Panc1 (cell line): ENCODE results near the gene KIRREL3. TPM values are rescaled to one million over a fixed set of nuclear protein-coding genes. Genes with fewer than 3 reads are reported as not detected.

Experiments used
- ATAC-seq: fragments of 200-7000 bp; cut with Tn5 transposase; 2 replicates; pipeline ENCODE4 v1.9.1; 2020; ENCODE audit warnings: mild to moderate bottlenecking, moderate library complexity
- BruUV-seq: library from RNA; stranded (reverse); fragments of 400-500 nt; replicated peaks from 2 replicates; lab custom pipeline; 2021; lab: Mats Ljungman, UMichigan
- CTCF ChIA-PET: fragments of 300-600 bp; sonication (Branson Sonifier 250); formaldehyde crosslinking; loops from one replicate; lab custom pipeline; 2022; ENCODE audit warnings: antibody characterized with exemption; lab: Charles Lee
- POLR2A ChIA-PET: fragments of 300-600 bp; sonication (Branson Sonifier 250); formaldehyde crosslinking; loops from one replicate; lab custom pipeline; 2022; ENCODE audit warnings: antibody characterized with exemption; lab: Charles Lee
- DNase-seq: peaks from one replicate; pipeline ENCODE4 v3.0.0-alpha.2; 2010; ENCODE audit warnings: low read depth, low spot score
- H3K27ac ChIP-seq: 2 replicates; pipeline ENCODE4 v1.5.1; 2011; ENCODE audit warnings: mild to moderate bottlenecking, low read length, inconsistent platforms
- H3K27me3 ChIP-seq: fragments of 200-500 bp; sonication (Bioruptor generic); 2 replicates; pipeline ENCODE4 v1.6.0; 2014; ENCODE audit warnings: low read length, inconsistent platforms; ENCODE audit not compliant: control insufficient read depth, insufficient read depth
- H3K36me3 ChIP-seq: fragments of 200-500 bp; sonication (Bioruptor generic); 2 replicates; pipeline ENCODE4 v1.5.1; 2014; ENCODE audit warnings: inconsistent platforms, mild to moderate bottlenecking, low read length, moderate library complexity; ENCODE audit not compliant: control insufficient read depth, insufficient read depth
- H3K4me1 ChIP-seq: 2 replicates; pipeline ENCODE4 v1.5.1; 2011; ENCODE audit warnings: inconsistent platforms, mild to moderate bottlenecking, low read length, moderate library complexity; ENCODE audit not compliant: control insufficient read depth, insufficient read depth
- H3K4me3 ChIP-seq, 2 experiments: 2 replicates each; pipeline ENCODE4 v1.5.1; 2011 to 2012; ENCODE audit warnings: low read depth in 2 of 2, low read length in 2 of 2, mild to moderate bottlenecking in 2 of 2, inconsistent platforms in 1 of 2, moderate library complexity in 1 of 2
- H3K9me3 ChIP-seq: fragments of 200-500 bp; sonication (Bioruptor generic); 2 replicates; pipeline ENCODE4 v1.5.1; 2014; ENCODE audit warnings: low read depth, mild to moderate bottlenecking, inconsistent platforms, low read length, moderate library complexity; ENCODE audit not compliant: control insufficient read depth, insufficient read depth
- CTCF ChIP-seq: fragments of 450-650 bp; IDR thresholded peaks from 2 replicates; pipeline ENCODE4 v1.5.1; 2017; ENCODE audit warnings: mild to moderate bottlenecking
- POLR2AphosphoS5 ChIP-seq: IDR thresholded peaks from 2 replicates; pipeline ENCODE4 v1.6.1; 2012; ENCODE audit warnings: mild to moderate bottlenecking, low read depth, low read length, moderate library complexity
- REST ChIP-seq, 2 experiments: IDR thresholded peaks; 2 replicates each; pipeline ENCODE4 v1.6.1; 2011 to 2012; ENCODE audit warnings: low read depth in 2 of 2, control low read depth in 1 of 2, low read length in 1 of 2, mild to moderate bottlenecking in 1 of 2, moderate library complexity in 1 of 2; ENCODE audit not compliant: insufficient read depth in 1 of 2
- SIN3A ChIP-seq: IDR thresholded peaks from 2 replicates; pipeline ENCODE4 v1.6.1; 2012; ENCODE audit warnings: low read depth, mild to moderate bottlenecking, low read length, moderate library complexity, borderline replicate concordance; ENCODE audit not compliant: insufficient read depth
- TCF7L2 ChIP-seq: IDR thresholded peaks from 2 replicates; pipeline ENCODE4 v1.6.1; 2011; ENCODE audit warnings: mild to moderate bottlenecking, low read depth, low read length, inconsistent platforms
- in situ Hi-C: cut with HindIII; loops from 2 replicates; pipeline ENCODE4 v1.10.0; 2016; ENCODE audit warnings: low sequenced_read_pairs, low pct_unique_long_range_greater_than_20kb
- intact Hi-C: fragments of 100-400 bp; cut with micrococcal nuclease; formaldehyde crosslinking; loops from one replicate; pipeline ENCODE4 v1.10.0; 2022; ENCODE audit not compliant: unreplicated experiment
- total RNA-seq: library from RNA; stranded (reverse); gene quantifications from one replicate; pipeline ENCODE4 v1.2.1, GENCODE V29; 2021; ENCODE audit not compliant: unreplicated experiment

KIRREL3 gene
- total RNA-seq, 1 experiment from 2014 or later = 0.36 TPM

DNA sequence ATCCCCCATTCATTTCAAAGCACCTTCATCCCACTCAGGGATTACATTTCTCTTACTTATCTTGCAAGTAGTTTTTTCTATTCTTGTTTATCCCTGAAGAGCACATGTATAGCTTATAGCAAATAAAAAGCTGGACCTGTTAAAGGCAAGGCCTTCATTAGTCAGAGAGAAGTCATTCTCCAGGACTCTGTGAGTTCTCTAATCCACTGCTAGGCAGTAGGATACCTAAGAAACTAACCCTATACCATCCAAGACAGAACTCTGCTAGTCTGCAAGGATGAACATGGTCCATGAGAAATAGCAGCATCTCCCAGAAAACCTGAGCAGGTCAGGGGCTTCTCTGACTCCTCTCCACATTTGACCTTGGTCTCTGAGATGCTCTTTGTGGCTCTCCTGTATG, 104.5 kb downstream of the KIRREL3 start:
- no peaks in the 10 kb centered on the region for H3K4me1 ChIP-seq
- H3K27me3 ChIP-seq = no peaks in the 10 kb centered on the region
- no peaks in the 10 kb centered on the region for H3K9me3 ChIP-seq
- no peak overlapping the region for H3K4me3 ChIP-seq
- no peaks in the 10 kb centered on the region for H3K36me3 ChIP-seq
- in situ Hi-C loops (no loop called here), intact Hi-C loops (no loop called here)
- no peak overlapping the region for H3K27ac ChIP-seq
- ChIA-PET CTCF (no interaction called here), POLR2A (no interaction called here)
- DNase-seq (no peak), ATAC-seq (no peak)
- BruUV-seq = no TSS peak
- no peak for TF ChIP-seq SIN3A

- intact Hi-C loops (no loop called here), in situ Hi-C loops (no loop called here)
- Histone ChIP-seq H3K4me3 (no peak overlapping the region), H3K27me3 (no peaks in the 10 kb centered on the region), H3K4me1 (no peaks in the 10 kb centered on the region), H3K36me3 (no peaks in the 10 kb centered on the region), H3K9me3 (no peaks in the 10 kb centered on the region), H3K27ac (no peak overlapping the region)
- DNase-seq = no peak
- ATAC-seq = no peak
- no peak for TF ChIP-seq POLR2AphosphoS5
- no peak for TF ChIP-seq SIN3A
- no peak for TF ChIP-seq CTCF
- no peak for TF ChIP-seq REST (IDR thresholded peaks at IDR 0.05; ENCODE audit: insufficient read depth in 1 of 2, low read depth in 2 of 2, low read length in 1 of 2)
- TF ChIP-seq TCF7L2 = no peak
- BruUV-seq = no TSS peak
- ChIA-PET POLR2A (no interaction called here), CTCF (no interaction called here)
Observed at GRCh38 chr11:126893796-126894195, 106.8 kb downstream of the KIRREL3 start.

DNA sequence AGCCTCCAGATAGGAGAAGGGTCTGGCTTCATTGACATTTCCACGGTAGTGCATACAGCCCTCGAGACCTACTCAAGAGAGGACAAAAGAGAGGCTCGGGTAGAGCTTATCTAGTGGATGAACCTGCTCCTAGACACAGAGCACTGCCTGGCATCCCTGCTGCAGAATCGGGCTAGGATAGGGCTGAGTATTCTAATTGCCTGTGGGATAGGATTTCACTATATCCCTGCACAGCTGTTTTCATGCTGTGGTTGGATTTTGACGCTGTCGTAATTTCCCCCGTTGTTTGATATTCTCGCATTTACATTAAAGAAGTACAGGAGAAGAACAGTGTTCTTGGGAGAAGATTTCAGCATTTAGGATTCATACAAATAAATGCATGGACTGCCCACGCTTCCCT, 107.8 kb downstream of the KIRREL3 start:
- DNase-seq (no peak), ATAC-seq (no peak)
- no peaks in the 10 kb centered on the region for H3K4me1 ChIP-seq
- H3K27ac ChIP-seq = no peak overlapping the region
- TF ChIP-seq POLR2AphosphoS5 = no peak
- TF ChIP-seq TCF7L2 = no peak
- TF ChIP-seq SIN3A = no peak
- no peak for TF ChIP-seq REST (IDR thresholded peaks at IDR 0.05; ENCODE audit: insufficient read depth in 1 of 2, low read depth in 2 of 2, low read length in 1 of 2)
- no peak for TF ChIP-seq CTCF
- H3K9me3 ChIP-seq = no peaks in the 10 kb centered on the region
- ChIA-PET CTCF (no interaction called here), POLR2A (no interaction called here)
- no peaks in the 10 kb centered on the region for H3K27me3 ChIP-seq
- H3K4me3 ChIP-seq = no peak overlapping the region
- H3K36me3 ChIP-seq = no peaks in the 10 kb centered on the region
- no TSS peak for BruUV-seq
- in situ Hi-C loops (no loop called here), intact Hi-C loops (no loop called here)
